GM12891 (cell line): Measurements from ENCODE around the gene ETFB.

Experiments
- PAX5 ChIP-seq: IDR thresholded peaks from 2 replicates; pipeline ENCODE4 v1.6.1; 2011; ENCODE audit warnings: low read length, moderate library complexity, mild to moderate bottlenecking; ENCODE audit not compliant: insufficient read depth, severe bottlenecking
- POLR2A ChIP-seq: IDR thresholded peaks from 2 replicates; pipeline ENCODE4 v1.6.1; 2011; ENCODE audit warnings: low read depth, low read length, control low read depth
- POLR2AphosphoS5 ChIP-seq: IDR thresholded peaks from 2 replicates; pipeline ENCODE4 v1.6.1; 2011; ENCODE audit warnings: low read depth, low read length, control low read depth
- POU2F2 ChIP-seq: IDR thresholded peaks from 2 replicates; pipeline ENCODE4 v1.6.1; 2011; ENCODE audit warnings: low read depth, mild to moderate bottlenecking, control low read depth, low read length, moderate library complexity
- SPI1 ChIP-seq: IDR thresholded peaks from 2 replicates; pipeline ENCODE4 v1.6.1; 2011; ENCODE audit warnings: low read depth, low read length, control low read depth
- TAF1 ChIP-seq: IDR thresholded peaks from 2 replicates; pipeline ENCODE4 v1.6.1; 2011; ENCODE audit warnings: low read depth, low read length, control low read depth

GRCh38 chr19:51324167-51324481, 42.1 kb downstream of the ETFB start:
- no peak for TF ChIP-seq POLR2AphosphoS5
- no peak for TF ChIP-seq POLR2A
- no peak for TF ChIP-seq TAF1
- TF ChIP-seq POU2F2 = no peak
- TF ChIP-seq PAX5 = no peak
- no peak for TF ChIP-seq SPI1
